GM18870 (cell line): ENCODE measurements around the gene ARL5C.
"Not testable (repeated sequence)": the region's sequence is repeated elsewhere in the genome, so short reads cannot be mapped to it uniquely, and the experiment has no call there.

Source experiments
- ATAC-seq: cut with Tn5 transposase; IDR thresholded peaks from one replicate; pipeline ENCODE4 v1.9.1; 2021; ENCODE audit warnings: moderate library complexity; ENCODE audit not compliant: unreplicated experiment

Gene ARL5C

GRCh38 chr17:39169101-39169500 lies 3.1 kb upstream of the ARL5C start:
- ATAC-seq: no peak

- not testable (repeated sequence) for ATAC-seq
These were observed 2.5 kb upstream of the ARL5C start for GRCh38 chr17:39168503-39168902.

GRCh38 chr17:39167476-39167875 lies 1.5 kb upstream of the ARL5C start:
- no peak for ATAC-seq

GRCh38 chr17:39166437-39167335 lies 725 bp upstream of the ARL5C start:
- no peak for ATAC-seq

- no peak for ATAC-seq
These were observed 652 bp downstream of the ARL5C start for GRCh38 chr17:39165178-39165840.

GRCh38 chr17:39164675-39165143 lies 1.3 kb downstream of the ARL5C start:
- ATAC-seq: no peak

GRCh38 chr17:39161962-39162361 lies 4.0 kb downstream of the ARL5C start:
- ATAC-seq: no peak

- no peak for ATAC-seq
These were observed 7.3 kb downstream of the ARL5C start for GRCh38 chr17:39158623-39159022.

- ATAC-seq: no peak
These were observed 9.5 kb downstream of the ARL5C start for GRCh38 chr17:39156491-39156890.

- ATAC-seq: no peak
These were observed 10.3 kb downstream of the ARL5C start for GRCh38 chr17:39155654-39156053.

GRCh38 chr17:39153599-39154051 lies 12.3 kb downstream of the ARL5C start:
- ATAC-seq: peak; percentile 51

- no peak for ATAC-seq
These were observed 13.8 kb downstream of the ARL5C start for GRCh38 chr17:39151943-39152818.

- ATAC-seq: no peak
These were observed 14.6 kb downstream of the ARL5C start, which contains the start of gene PLXDC1 for GRCh38 chr17:39151150-39151942. TSS of gene PLXDC1 (minus strand) at chr17:39151637. CDS start at chr17:39151437, 200 bp downstream.

- no peak for ATAC-seq
These were observed 15.2 kb downstream of the ARL5C start for GRCh38 chr17:39150795-39151149.

- no peak for ATAC-seq
These were observed 15.8 kb downstream of the ARL5C start for GRCh38 chr17:39150104-39150634.

GRCh38 chr17:39147221-39148185 lies 18.5 kb downstream of the ARL5C start:
- ATAC-seq: no peak

- ATAC-seq: no peak
These were observed 19.7 kb downstream of the ARL5C start for GRCh38 chr17:39146273-39146672.

GRCh38 chr17:39145143-39145542 lies 20.8 kb downstream of the ARL5C start:
- ATAC-seq: no peak

- no peak for ATAC-seq
These were observed 21.5 kb downstream of the ARL5C start for GRCh38 chr17:39144416-39144840.
